HepG2 (cell line): ENCODE data around the gene CDK11B. TPM values are rescaled to one million over a fixed set of nuclear protein-coding genes. Genes with fewer than 3 reads are reported as not detected.

Experiments
- KIAA2018 ChIP-seq: sonication (generic); formaldehyde crosslinking; IDR thresholded peaks from 2 replicates; pipeline ENCODE4 v1.5.0; 2020; ENCODE audit warnings: mild to moderate bottlenecking, missing genetic modification reagents, borderline replicate concordance
- SP5 ChIP-seq: IDR thresholded peaks from 2 replicates; pipeline ENCODE4 v1.6.1; 2016; ENCODE audit warnings: low read depth, borderline replicate concordance
- ZFP36 ChIP-seq: fragments of 150-350 bp; IDR thresholded peaks from 2 replicates; pipeline ENCODE4 v1.6.1; 2018; ENCODE audit warnings: borderline replicate concordance, low read length, low read depth; ENCODE audit not compliant: partially characterized antibody
- ZNF281 ChIP-seq: sonication (generic); formaldehyde crosslinking; IDR thresholded peaks from 2 replicates; pipeline ENCODE4 v1.4.0; 2020; ENCODE audit warnings: missing genetic modification reagents, borderline replicate concordance
- ZSCAN30 ChIP-seq: sonication (generic); formaldehyde crosslinking; IDR thresholded peaks from 2 replicates; pipeline ENCODE4 v1.5.0; 2020; ENCODE audit warnings: mild to moderate bottlenecking, missing genetic modification reagents
- polyA plus RNA-seq, 8 experiments: library from polyadenylated mRNA; depleted of rRNA in 3 of 8; stranded (reverse) in 7 of 8; unstranded in 1 of 8; fragments of >200 nt; fragmentation: Illumina TruSeq in 4 of 8; extraction: Trizol in 4 of 8; gene quantifications; 2 replicates each; pipeline versions ENCODE4 v1.2.1 to v1.2.3, GENCODE V29; 2011 to 2016; ENCODE audit warnings: low read depth in 4 of 8, missing spikeins in 1 of 8, mixed read lengths in 1 of 8; ENCODE audit not compliant: insufficient read depth in 1 of 8
- total RNA-seq, 5 experiments: library from RNA; depleted of rRNA; stranded (reverse); fragments of >200 nt; fragmentation: Illumina TruSeq; extraction: Trizol; gene quantifications; 2 replicates each; pipeline ENCODE4 v1.2.3, GENCODE V29; 2016; ENCODE audit warnings: low read depth in 1 of 5

The CDK11B gene
- total and polyA plus RNA-seq, 2 of the 13 experiments (the other 11 are each of a cell fraction or from before 2014, with no cell fraction given): 3.6 to 15.1 TPM

GRCh38 chr1:1625824-1626206 is 33.0 kb downstream of the CDK11B start (continued):
- no peak for TF ChIP-seq KIAA2018 (CRISPR knock-in tag)
- no peak for TF ChIP-seq ZSCAN30
- no peak for TF ChIP-seq ZFP36
- no peak for TF ChIP-seq ZNF281
- TF ChIP-seq SP5 (CRISPR knock-in tag): no peak
